HG03575 (cell line): ENCODE measurements around the gene PRKCI.
A peak's percentile ranks its signal among the peaks of the same experiment; 100 is the strongest.
"Not testable (repeated sequence)": the region's sequence is repeated elsewhere in the genome, so short reads cannot be mapped to it uniquely, and the experiment has no call there.

Experiments
- ATAC-seq: cut with Tn5 transposase; IDR thresholded peaks from one replicate; pipeline ENCODE4 v1.9.1; 2021; ENCODE audit not compliant: unreplicated experiment, insufficient number of reproducible peaks, low FRiP score; ENCODE audit errors: extremely low read depth

PRKCI gene

GRCh38 chr3:170221924-170222646 lies at the start of gene PRKCI:
Gene PRKCI (plus strand): TSS chr3:170222424. CDS start chr3:170222670, 246 bp downstream.
- no peak for ATAC-seq

GRCh38 chr3:170178651-170179050 lies 43.6 kb upstream of the PRKCI start:
- no peak for ATAC-seq

- no peak for ATAC-seq
These were observed 42.8 kb upstream of the PRKCI start for GRCh38 chr3:170179432-170179831.

- no peak for ATAC-seq
These were observed 41.9 kb upstream of the PRKCI start for GRCh38 chr3:170180079-170180907.

GRCh38 chr3:170180908-170181885 lies 41.0 kb upstream of the PRKCI start, which contains the start of gene PHC3:
Gene PHC3 (minus strand): TSS chr3:170181733. CDS start chr3:170181715, 18 bp downstream.
- ATAC-seq, result peak; percentile 45

GRCh38 chr3:170189398-170190256 lies 32.6 kb upstream of the PRKCI start:
- ATAC-seq, result no peak

- ATAC-seq, result not testable (repeated sequence)
These were observed 26.5 kb upstream of the PRKCI start for GRCh38 chr3:170195759-170196158.

GRCh38 chr3:170196833-170197232 lies 25.4 kb upstream of the PRKCI start:
- ATAC-seq, result no peak

GRCh38 chr3:170200987-170201386 lies 21.2 kb upstream of the PRKCI start:
- no peak for ATAC-seq

- no peak for ATAC-seq
These were observed 20.7 kb upstream of the PRKCI start for GRCh38 chr3:170201527-170201926.

GRCh38 chr3:170203457-170203856 lies 18.8 kb upstream of the PRKCI start:
- ATAC-seq, result no peak

- ATAC-seq, result no peak
These were observed 18.2 kb upstream of the PRKCI start for GRCh38 chr3:170204023-170204472.

- ATAC-seq, result no peak
These were observed 17.7 kb upstream of the PRKCI start for GRCh38 chr3:170204509-170204908.

- no peak for ATAC-seq
These were observed 16.9 kb upstream of the PRKCI start for GRCh38 chr3:170205302-170205701.

- ATAC-seq, result not testable (repeated sequence)
These were observed 16.0 kb upstream of the PRKCI start for GRCh38 chr3:170206164-170206762.

- ATAC-seq, result no peak
These were observed 14.5 kb upstream of the PRKCI start for GRCh38 chr3:170207717-170208116.

GRCh38 chr3:170211668-170212067 lies 10.6 kb upstream of the PRKCI start:
- ATAC-seq, result no peak

- ATAC-seq, result no peak
These were observed 2.4 kb upstream of the PRKCI start for GRCh38 chr3:170219850-170220249.
